Kidney tubule cell (primary cell): ENCODE measurements around the gene SMOC1.

Source experiments
- DNase-seq: peaks from one replicate; pipeline ENCODE4 v3.0.0-alpha.2; 2018; ENCODE audit warnings: low spot score

SMOC1 gene

GRCh38 chr14:69941768-69942742 is 62.8 kb downstream of the SMOC1 start:
- no peak for DNase-seq

- DNase-seq, result no peak
Measured at GRCh38 chr14:69943084-69943780, 64.0 kb downstream of the SMOC1 start.

- DNase-seq, result no peak
Measured at GRCh38 chr14:69945347-69945746, 66.1 kb downstream of the SMOC1 start.

- no peak for DNase-seq
Measured at GRCh38 chr14:69945912-69946311, 66.7 kb downstream of the SMOC1 start.

- no peak for DNase-seq
Measured at GRCh38 chr14:69948351-69948750, 69.1 kb downstream of the SMOC1 start.

GRCh38 chr14:69951263-69951662 is 72.0 kb downstream of the SMOC1 start:
- no peak for DNase-seq

GRCh38 chr14:69951935-69952334 is 72.7 kb downstream of the SMOC1 start:
- no peak for DNase-seq

GRCh38 chr14:69953266-69953915 is 74.2 kb downstream of the SMOC1 start:
- DNase-seq, result no peak

- no peak for DNase-seq
Measured at GRCh38 chr14:69955855-69956845, 76.9 kb downstream of the SMOC1 start.

GRCh38 chr14:69956970-69957369 is 77.8 kb downstream of the SMOC1 start:
- no peak for DNase-seq

GRCh38 chr14:69957986-69958385 is 78.8 kb downstream of the SMOC1 start:
- no peak for DNase-seq

GRCh38 chr14:69959136-69959535 is 79.9 kb downstream of the SMOC1 start:
- DNase-seq, result no peak

GRCh38 chr14:69960296-69960695 is 81.1 kb downstream of the SMOC1 start:
- no peak for DNase-seq

GRCh38 chr14:69963966-69964365 is 84.8 kb downstream of the SMOC1 start:
- DNase-seq, result no peak

GRCh38 chr14:69964841-69965240 is 85.6 kb downstream of the SMOC1 start:
- DNase-seq, result peak; percentile 65

- DNase-seq, result no peak
Measured at GRCh38 chr14:69968132-69968531, 88.9 kb downstream of the SMOC1 start.

GRCh38 chr14:69968681-69969080 is 89.5 kb downstream of the SMOC1 start:
- DNase-seq, result no peak

- DNase-seq, result peak; percentile 3
Measured at GRCh38 chr14:69972755-69973154, 93.5 kb downstream of the SMOC1 start.

GRCh38 chr14:69973846-69974245 is 94.6 kb downstream of the SMOC1 start:
- no peak for DNase-seq

- DNase-seq, result no peak
Measured at GRCh38 chr14:69979882-69980281, 100.7 kb downstream of the SMOC1 start.
